A549 (cell line): ENCODE data around the gene ZNF618.

ENCODE experiments used
- CTCF ChIP-seq: fragments of >200 bp; sonication (Bioruptor Twin); formaldehyde crosslinking; IDR thresholded peaks from 3 replicates; pipeline ENCODE4 v1.5.1; 2016
- EHMT2 ChIP-seq: fragments of 200-600 bp; sonication (generic); IDR thresholded peaks from 2 replicates; pipeline ENCODE4 v1.6.1; 2016; ENCODE audit warnings: antibody characterized with exemption, low read depth, mild to moderate bottlenecking, moderate library complexity
- EP300 ChIP-seq, 2 experiments: fragments of >200 bp; sonication (Bioruptor Twin); formaldehyde crosslinking; IDR thresholded peaks; 2 replicates in 1 of 2; 3 replicates in 1 of 2; pipeline ENCODE4 v1.6.1; 2016 to 2017
- MAX ChIP-seq: IDR thresholded peaks from 2 replicates; pipeline ENCODE4 v1.6.1; 2012
- POLR2A ChIP-seq: IDR thresholded peaks from 2 replicates; pipeline ENCODE4 v1.6.1; 2012; ENCODE audit warnings: mild to moderate bottlenecking, low read length
- RAD21 ChIP-seq, 2 experiments: fragments of >200 bp in 1 of 2; sonication (Bioruptor Twin) in 1 of 2; formaldehyde crosslinking in 1 of 2; IDR thresholded peaks in 1 of 2; conservative IDR thresholded peaks in 1 of 2; 2 replicates in 1 of 2; 3 replicates in 1 of 2; pipeline ENCODE4 v1.6.1; 2012 to 2018; ENCODE audit warnings: inconsistent platforms in 1 of 2
- RNF2 ChIP-seq: fragments of 200-600 bp; sonication (generic); IDR thresholded peaks from 2 replicates; pipeline ENCODE4 v1.6.1; 2016; ENCODE audit warnings: low read depth, mild to moderate bottlenecking, antibody characterized with exemption, moderate library complexity, borderline replicate concordance

DNA sequence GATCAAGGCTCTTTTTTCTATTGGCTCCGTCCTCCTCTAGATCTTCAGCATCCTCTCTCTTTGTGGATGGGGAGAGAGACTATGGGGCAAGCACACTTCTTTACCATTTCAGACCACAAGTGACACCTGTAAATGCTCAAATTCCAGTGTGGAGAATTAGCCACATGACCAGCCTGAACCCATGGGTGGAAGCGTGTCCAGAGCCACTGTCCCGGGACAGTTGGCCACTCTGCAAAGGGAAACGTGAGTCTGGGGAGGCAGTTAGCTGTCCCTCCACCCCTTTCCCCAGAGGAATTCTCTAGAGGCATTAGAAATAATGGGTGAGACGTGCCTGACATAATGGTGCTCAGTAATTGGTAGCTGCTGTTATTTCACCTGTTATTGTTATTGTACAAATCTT lies 161.1 kb downstream of the ZNF618 start:
- TF ChIP-seq CTCF (no peak), POLR2A (no peak), RNF2 (no peak), EP300 (IDR thresholded peaks at IDR 0.05) (no peak), MAX (no peak), EHMT2 (no peak), RAD21 (conservative IDR thresholded peaks at IDR 0.05 in 1 of 2, IDR thresholded peaks at IDR 0.05 in 1 of 2) (no peak)
